GM21737 (cell line): ENCODE measurements around the gene SOX12.
"Not testable (repeated sequence)": the region's sequence is repeated elsewhere in the genome, so short reads cannot be mapped to it uniquely, and the experiment has no call there.

Experiments
- ATAC-seq: cut with Tn5 transposase; IDR thresholded peaks from one replicate; pipeline ENCODE4 v1.9.1; 2021; ENCODE audit warnings: mild to moderate bottlenecking, moderate library complexity; ENCODE audit not compliant: unreplicated experiment

The SOX12 gene

GRCh38 chr20:328975-329695, 3.8 kb downstream of the SOX12 start:
- no peak for ATAC-seq

GRCh38 chr20:329851-330232, 4.5 kb downstream of the SOX12 start:
- no peak for ATAC-seq

- ATAC-seq, result no peak
These were observed 5.1 kb downstream of the SOX12 start for GRCh38 chr20:330233-331149.

- no peak for ATAC-seq
These were observed 9.2 kb downstream of the SOX12 start for GRCh38 chr20:334578-334977.

- not testable (repeated sequence) for ATAC-seq
These were observed 10.7 kb downstream of the SOX12 start for GRCh38 chr20:336040-336439.

GRCh38 chr20:341682-342081, 16.3 kb downstream of the SOX12 start:
- ATAC-seq, result no peak

GRCh38 chr20:343107-343506, 17.8 kb downstream of the SOX12 start:
- ATAC-seq, result no peak

- no peak for ATAC-seq
These were observed 20.8 kb downstream of the SOX12 start for GRCh38 chr20:346033-346639.

- no peak for ATAC-seq
These were observed 21.4 kb downstream of the SOX12 start, which contains the start of gene NRSN2 for GRCh38 chr20:346640-347316. Gene NRSN2, plus strand, starts transcription at chr20:347111. Its CDS starts 2,533 bp downstream, at chr20:349644.

- no peak for ATAC-seq
These were observed 21.9 kb downstream of the SOX12 start for GRCh38 chr20:347317-347639.

- peak; percentile 64 for ATAC-seq
These were observed 22.5 kb downstream of the SOX12 start for GRCh38 chr20:347640-348484.

- no peak for ATAC-seq
These were observed 23.9 kb downstream of the SOX12 start for GRCh38 chr20:348972-349841.

- ATAC-seq, result no peak
These were observed 27.8 kb downstream of the SOX12 start for GRCh38 chr20:353166-353565.

GRCh38 chr20:354298-354977, 29.1 kb downstream of the SOX12 start:
- ATAC-seq, result peak; percentile 85

GRCh38 chr20:356154-356553, 30.8 kb downstream of the SOX12 start:
- not testable (repeated sequence) for ATAC-seq

GRCh38 chr20:356745-357144, 31.4 kb downstream of the SOX12 start:
- ATAC-seq, result no peak

GRCh38 chr20:358891-359555, 33.7 kb downstream of the SOX12 start:
- ATAC-seq, result no peak

- no peak for ATAC-seq
These were observed 36.2 kb downstream of the SOX12 start for GRCh38 chr20:361561-361960.
